WTC11 (cell line): ENCODE data around the gene SLC26A3. TPM values are rescaled to one million over a fixed set of nuclear protein-coding genes. Genes with fewer than 3 reads are reported as not detected.

Source experiments
- ATAC-seq: fragments of 200-7000 bp; cut with Tn5 transposase; 2 replicates; pipeline ENCODE4 v1.10.0; 2021; ENCODE audit warnings: mild to moderate bottlenecking, moderate library complexity
- CTCF ChIA-PET: fragments of 300-600 bp; sonication (Branson Sonifier 250); formaldehyde crosslinking; loops from one replicate; lab custom pipeline; 2021; ENCODE audit warnings: antibody characterized with exemption; lab: Charles Lee
- POLR2A ChIA-PET: fragments of 350-600 bp; sonication (Branson Sonifier 250); formaldehyde crosslinking; loops from one replicate; lab custom pipeline; 2021; ENCODE audit warnings: antibody characterized with exemption; lab: Charles Lee
- DNase-seq: peaks from one replicate; pipeline ENCODE4 v3.0.0; 2021; ENCODE audit warnings: low spot score
- H3K27ac Mint-ChIP-seq: 2 replicates; pipeline ENCODE4 v1.8.0; 2021; ENCODE audit warnings: mixed read lengths
- H3K27me3 Mint-ChIP-seq: 2 replicates; pipeline ENCODE4 v1.8.0; 2021; ENCODE audit warnings: low read depth, mild to moderate bottlenecking, moderate library complexity, mixed read lengths
- H3K36me3 Mint-ChIP-seq: 2 replicates; pipeline ENCODE4 v1.8.0; 2021; ENCODE audit warnings: mixed read lengths
- H3K4me1 Mint-ChIP-seq: 2 replicates; pipeline ENCODE4 v1.8.0; 2022; ENCODE audit warnings: mixed read lengths
- H3K4me3 Mint-ChIP-seq: 2 replicates; pipeline ENCODE4 v1.8.0; 2021; ENCODE audit warnings: mild to moderate bottlenecking, moderate library complexity, mixed read lengths
- H3K9me3 Mint-ChIP-seq: 2 replicates; pipeline ENCODE4 v1.8.0; 2021; ENCODE audit warnings: mixed read lengths
- ATF2 ChIP-seq: sonication (generic); formaldehyde crosslinking; IDR thresholded peaks from 2 replicates; pipeline ENCODE4 v1.8.1; 2022; ENCODE audit warnings: low read depth, missing genetic modification reagents, borderline replicate concordance
- EMX1 ChIP-seq: fragments of 250-450 bp; sonication (Bioruptor Pico); IDR thresholded peaks from 2 replicates; pipeline ENCODE4 v1.8.0; 2021; ENCODE audit warnings: mild to moderate bottlenecking
- GTF2I ChIP-seq: fragments of 250-450 bp; sonication (Bioruptor Pico); conservative IDR thresholded peaks from 2 replicates; pipeline ENCODE4 v1.4.0; 2021; ENCODE audit warnings: mild to moderate bottlenecking
- MYBL2 ChIP-seq: sonication (generic); formaldehyde crosslinking; IDR thresholded peaks from 2 replicates; pipeline ENCODE4 v1.8.1; 2023; ENCODE audit warnings: mild to moderate bottlenecking, moderate library complexity, missing genetic modification reagents
- NFE2L1 ChIP-seq: sonication (generic); formaldehyde crosslinking; IDR thresholded peaks from 2 replicates; pipeline ENCODE4 v1.8.1; 2023; ENCODE audit warnings: missing genetic modification reagents
- NR2C2 ChIP-seq: sonication (generic); formaldehyde crosslinking; IDR thresholded peaks from 2 replicates; pipeline ENCODE4 v1.8.0; 2022; ENCODE audit warnings: mild to moderate bottlenecking, missing genetic modification reagents
- PRDM15 ChIP-seq: sonication (generic); formaldehyde crosslinking; IDR thresholded peaks from 2 replicates; pipeline ENCODE4 v1.8.0; 2022; ENCODE audit warnings: missing genetic modification reagents
- TCF7 ChIP-seq: sonication (generic); formaldehyde crosslinking; IDR thresholded peaks from 2 replicates; pipeline ENCODE4 v1.8.0; 2022; ENCODE audit warnings: mild to moderate bottlenecking, low read depth, missing genetic modification reagents, moderate library complexity
- TP53 ChIP-seq: sonication (generic); formaldehyde crosslinking; IDR thresholded peaks from 2 replicates; pipeline ENCODE4 v1.8.1; 2023; ENCODE audit warnings: mild to moderate bottlenecking, missing genetic modification reagents
- USF1 ChIP-seq: sonication (generic); formaldehyde crosslinking; IDR thresholded peaks from 2 replicates; pipeline ENCODE4 v1.8.0; 2022; ENCODE audit warnings: mild to moderate bottlenecking, missing genetic modification reagents
- USF2 ChIP-seq: sonication (generic); formaldehyde crosslinking; IDR thresholded peaks from 2 replicates; pipeline ENCODE4 v1.8.1; 2023; ENCODE audit warnings: mild to moderate bottlenecking, missing genetic modification reagents, moderate library complexity
- ZBTB21 ChIP-seq: sonication (generic); formaldehyde crosslinking; IDR thresholded peaks from 2 replicates; pipeline ENCODE4 v1.8.1; 2023; ENCODE audit warnings: mild to moderate bottlenecking, missing genetic modification reagents, borderline replicate concordance
- ZNF232 ChIP-seq: sonication (generic); formaldehyde crosslinking; IDR thresholded peaks from 2 replicates; pipeline ENCODE4 v1.8.0; 2022; ENCODE audit warnings: mild to moderate bottlenecking, missing genetic modification reagents
- ZNF281 ChIP-seq: sonication (generic); formaldehyde crosslinking; IDR thresholded peaks from 2 replicates; pipeline ENCODE4 v1.8.0; 2023; ENCODE audit warnings: mild to moderate bottlenecking, missing genetic modification reagents
- ZNF317 ChIP-seq: sonication (generic); formaldehyde crosslinking; IDR thresholded peaks from 2 replicates; pipeline ENCODE4 v1.8.1; 2023; ENCODE audit warnings: low read depth, mild to moderate bottlenecking, moderate library complexity, missing genetic modification reagents, borderline replicate concordance
- ZNF416 ChIP-seq: fragments of 250-450 bp; sonication (Bioruptor Pico); IDR thresholded peaks from 2 replicates; pipeline ENCODE4 v1.9.0; 2021; ENCODE audit warnings: mild to moderate bottlenecking, inconsistent platforms
- ZSCAN18 ChIP-seq: fragments of 250-450 bp; sonication (Bioruptor Pico); IDR thresholded peaks from 2 replicates; pipeline ENCODE4 v2.1.2; 2022; ENCODE audit warnings: mild to moderate bottlenecking, moderate library complexity
- total RNA-seq: library from RNA; stranded (reverse); gene quantifications from 3 replicates; pipeline ENCODE4 v1.2.3, GENCODE V29; 2021

The SLC26A3 gene
- total RNA-seq, 1 experiment from 2014 or later = 0.28 TPM

GRCh38 chr7:107810626-107811025 is 7.6 kb upstream of the SLC26A3 start:
- Mint-ChIP-seq H3K36me3 (no peaks in the 10 kb centered on the region), H3K27ac (no peak overlapping the region), H3K27me3 (peaks cover 4% of the 10 kb centered on the region; the same call in 1 of the 2 replicates), H3K4me1 (no peaks in the 10 kb centered on the region), H3K4me3 (no peak overlapping the region), H3K9me3 (no peaks in the 10 kb centered on the region)
- ATAC-seq (peak; percentile 67), DNase-seq (no peak)
- ChIA-PET POLR2A (no interaction called here), CTCF (interaction anchor here (0.5 kb wide), 1 partner anchor 247 kb away, joined by 3 read pairs; no protein-coding TSS in a partner anchor)
- TF ChIP-seq ZNF317 (CRISPR knock-in tag) (no peak), USF2 (CRISPR knock-in tag) (no peak), TCF7 (no peak), ZSCAN18 (CRISPR knock-in tag) (no peak), USF1 (CRISPR knock-in tag) (no peak), NFE2L1 (no peak), ATF2 (no peak), MYBL2 (no peak), GTF2I (CRISPR knock-in tag) (no peak), ZNF416 (CRISPR knock-in tag) (no peak), ZBTB21 (no peak), TP53 (CRISPR knock-in tag) (no peak), ZNF232 (no peak), NR2C2 (CRISPR knock-in tag) (no peak), PRDM15 (no peak), EMX1 (CRISPR knock-in tag) (no peak), ZNF281 (CRISPR knock-in tag) (no peak)
